K562 (cell line): ENCODE results near the gene NOLC1. TPM values are rescaled to one million over a fixed set of nuclear protein-coding genes. Genes with fewer than 3 reads are reported as not detected.

ENCODE experiments used
- ARID1B ChIP-seq: fragments of 450-650 bp; IDR thresholded peaks from 2 replicates; pipeline ENCODE4 v1.6.1; 2016; ENCODE audit warnings: antibody characterized with exemption, mild to moderate bottlenecking, inconsistent platforms
- MAZ ChIP-seq, 2 experiments: fragments of 450-650 bp in 1 of 2; sonication (generic) in 1 of 2; formaldehyde crosslinking; IDR thresholded peaks in 1 of 2; conservative IDR thresholded peaks in 1 of 2; 2 replicates each; pipeline versions ENCODE4 v1.4.0 to v1.5.0; 2020; ENCODE audit warnings: mild to moderate bottlenecking in 1 of 2, missing genetic modification reagents in 1 of 2
- MNT ChIP-seq, 2 experiments: fragments of 450-650 bp; conservative IDR thresholded peaks; 2 replicates each; pipeline ENCODE4 v1.6.1; 2017; ENCODE audit warnings: mild to moderate bottlenecking in 2 of 2, moderate library complexity in 2 of 2
- MYC ChIP-seq, 2 experiments: fragments of 250-450 bp in 1 of 2; sonication (Bioruptor Pico) in 1 of 2; IDR thresholded peaks; 2 replicates each; pipeline versions ENCODE4 v1.5.1 to v1.6.1; 2012 to 2021; ENCODE audit warnings: low read depth in 2 of 2, borderline replicate concordance in 1 of 2, improper control_type of control experiment in 1 of 2, low read length in 1 of 2, mild to moderate bottlenecking in 1 of 2, moderate library complexity in 1 of 2
- NCOA1 ChIP-seq: fragments of 450-650 bp; IDR thresholded peaks from 2 replicates; pipeline ENCODE4 v1.6.1; 2016; ENCODE audit warnings: low read depth
- NFIC ChIP-seq: fragments of 450-650 bp; IDR thresholded peaks from 2 replicates; pipeline ENCODE4 v1.6.1; 2017; ENCODE audit warnings: mild to moderate bottlenecking, inconsistent platforms
- PYGO2 ChIP-seq: fragments of 450-650 bp; IDR thresholded peaks from 2 replicates; pipeline ENCODE4 v1.6.1; 2016; ENCODE audit warnings: mild to moderate bottlenecking, missing genetic modification characterization, moderate library complexity, missing compliant biosample characterization
- RNF219 ChIP-seq: fragments of 250-450 bp; sonication (Bioruptor Pico); IDR thresholded peaks from 2 replicates; pipeline ENCODE4 v1.5.0; 2022; ENCODE audit warnings: mild to moderate bottlenecking
- SPI1 ChIP-seq: IDR thresholded peaks from 2 replicates; pipeline ENCODE4 v1.6.1; 2011; ENCODE audit warnings: low read depth, low read length, control low read depth, borderline replicate concordance
- STAG1 ChIP-seq: sonication (generic); formaldehyde crosslinking; IDR thresholded peaks from 2 replicates; pipeline ENCODE4 v1.5.0; 2020; ENCODE audit warnings: missing genetic modification reagents, borderline replicate concordance
- ZBTB40 ChIP-seq, 2 experiments: fragments of 450-650 bp in 1 of 2; sonication (generic) in 1 of 2; formaldehyde crosslinking in 1 of 2; IDR thresholded peaks; 2 replicates each; pipeline versions ENCODE4 v1.7.1 to v1.9.0; 2016 to 2022; ENCODE audit warnings: inconsistent platforms in 1 of 2, mild to moderate bottlenecking in 1 of 2, missing genetic modification reagents in 1 of 2
- ZNF24 ChIP-seq: fragments of 450-650 bp; IDR thresholded peaks from 2 replicates; pipeline ENCODE4 v1.6.1; 2016
- polyA plus RNA-seq, 8 experiments: library from polyadenylated mRNA; depleted of rRNA in 4 of 8; stranded (reverse) in 5 of 8; unstranded in 3 of 8; fragments of >200 nt; fragmentation: Nextera tagmentation in 2 of 8; fragmentation: Illumina TruSeq in 1 of 8; extraction: Ambion mirVana in 2 of 8; extraction: Trizol in 1 of 8; gene quantifications; 2 replicates each; pipeline versions ENCODE4 v1.2.1 to v1.2.3, GENCODE V29; 2011 to 2014; ENCODE audit warnings: inconsistent platforms in 1 of 8, missing spikeins in 1 of 8
- total RNA-seq, 7 experiments: library from RNA; depleted of rRNA in 6 of 7; stranded (reverse); fragments of >200 nt in 6 of 7; fragmentation: Illumina TruSeq in 2 of 7; extraction: Trizol in 2 of 7; gene quantifications; 2 replicates each; pipeline versions ENCODE4 v1.2.1 to v1.2.3, GENCODE V29; 2011 to 2021; ENCODE audit warnings: low replicate concordance in 1 of 7

Gene NOLC1
- total and polyA plus RNA-seq, 9 of the 15 experiments (the other 6 are each of a cell fraction or from before 2014, with no cell fraction given) = 102 to 310 (median 165) TPM

- TF ChIP-seq ARID1B (0 out of 2 replicates have a peak, but pooled peaks have one; percentile 17), ZNF24 (no peak), SPI1 (peak; percentile 95), MYC (IDR thresholded peaks at IDR 0.05; ENCODE audit: low read depth, low read length) (0 out of 2 replicates have a peak, but pooled peaks have one; percentile 32), MYC (CRISPR knock-in tag; IDR thresholded peaks at IDR 0.05; ENCODE audit: borderline replicate concordance, low read depth) (no peak), ZBTB40 (IDR thresholded peaks at IDR 0.05) (no peak), ZBTB40 (CRISPR knock-in tag; IDR thresholded peaks at IDR 0.05) (no peak), PYGO2 (tag) (no peak), NCOA1 (0 out of 2 replicates have a peak, but pooled peaks have one; percentile 16), MAZ (CRISPR knock-in tag; conservative IDR thresholded peaks at IDR 0.05 in 1 of 2, IDR thresholded peaks at IDR 0.05 in 1 of 2) (peak; percentile 80 to 98), MNT (conservative IDR thresholded peaks at IDR 0.05) (peak in 1 of 2 experiments; percentile 31; a peak in 1 of 4 replicates), RNF219 (CRISPR knock-in tag) (no peak), STAG1 (CRISPR knock-in tag) (no peak), NFIC (no peak)
These were observed 37.1 kb upstream of the NOLC1 start (continued) for GRCh38 chr10:102114861-102115618.
